Fibroblast of skin of left biceps (primary cell): Measurements from ENCODE around the gene SPATA31C1.
"Not testable (repeated sequence)": the region's sequence is repeated elsewhere in the genome, so short reads cannot be mapped to it uniquely, and the experiment has no call there.

ENCODE experiments used
- DNase-seq, 2 experiments: peaks; one replicate each; pipeline ENCODE4 v3.0.0-alpha.2; 2013; ENCODE audit warnings: low read depth in 2 of 2

The SPATA31C1 gene

GRCh38 chr9:87937918-87938317 lies 20.2 kb downstream of the SPATA31C1 start:
- not testable (repeated sequence) for DNase-seq

- DNase-seq = not testable (repeated sequence)
These were observed 20.6 kb downstream of the SPATA31C1 start for GRCh38 chr9:87938336-87938735.

- DNase-seq = not testable (repeated sequence)
These were observed 21.3 kb downstream of the SPATA31C1 start for GRCh38 chr9:87939096-87939495.

- DNase-seq = no peak
These were observed 26.3 kb downstream of the SPATA31C1 start for GRCh38 chr9:87944096-87944495.

GRCh38 chr9:87944682-87945081 lies 26.9 kb downstream of the SPATA31C1 start:
- DNase-seq = no peak

GRCh38 chr9:87950296-87950695 lies 32.5 kb downstream of the SPATA31C1 start:
- no peak for DNase-seq

GRCh38 chr9:87950765-87951488 lies 33.2 kb downstream of the SPATA31C1 start:
- DNase-seq = no peak

GRCh38 chr9:87954230-87954629 lies 36.5 kb downstream of the SPATA31C1 start:
- no peak for DNase-seq

GRCh38 chr9:87957839-87958238 lies 40.1 kb downstream of the SPATA31C1 start:
- DNase-seq = no peak

- no peak for DNase-seq
These were observed 40.8 kb downstream of the SPATA31C1 start for GRCh38 chr9:87958591-87958990.

GRCh38 chr9:87959916-87960581 lies 42.3 kb downstream of the SPATA31C1 start:
- DNase-seq = no peak

- DNase-seq = no peak
These were observed 46.0 kb downstream of the SPATA31C1 start for GRCh38 chr9:87963770-87964169.

GRCh38 chr9:87964826-87965225 lies 47.1 kb downstream of the SPATA31C1 start:
- no peak for DNase-seq

- DNase-seq = no peak
These were observed 50.4 kb downstream of the SPATA31C1 start for GRCh38 chr9:87968155-87968554.

- DNase-seq = no peak
These were observed 52.8 kb downstream of the SPATA31C1 start for GRCh38 chr9:87970602-87971001.

GRCh38 chr9:87973122-87973521 lies 55.4 kb downstream of the SPATA31C1 start:
- DNase-seq = no peak
